OCI-LY1 (cell line): ENCODE measurements around the gene SIRT1.

ENCODE experiments used
- CTCF ChIP-seq: fragments of 200-600 bp; sonication (generic), shearing (Covaris generic); IDR thresholded peaks from 2 replicates; pipeline ENCODE4 v1.5.1; 2017; ENCODE audit warnings: mild to moderate bottlenecking, antibody characterized with exemption, low read length, moderate library complexity, mixed read lengths
- EZH2 ChIP-seq: fragments of 200-600 bp; sonication (generic), shearing (Covaris generic); IDR thresholded peaks from 2 replicates; pipeline ENCODE4 v1.8.0; 2017; ENCODE audit warnings: borderline replicate concordance, mixed run types, mild to moderate bottlenecking, antibody characterized with exemption, low read length, moderate library complexity, mixed read lengths

- TF ChIP-seq CTCF = no peak
- no peak for TF ChIP-seq EZH2
Observed at GRCh38 chr10:67878133-67878532, 6.3 kb upstream of the SIRT1 start.
